ENCODE measurements around the gene PEX1. TPM values are rescaled to one million over a fixed set of nuclear protein-coding genes. Genes with fewer than 3 reads are reported as not detected.

PEX1 gene
- total and polyA plus RNA-seq, 2 donors (not counting 3 experiments of a cell fraction or from before 2014, with no cell fraction given), result 8.4 to 11.7 TPM

GRCh38 chr7:92528958-92529264 is 591 bp upstream of the PEX1 start:
- no peaks in the 10 kb centered on the region for H3K27me3 ChIP-seq (ENCODE audit: control insufficient read depth in 2 of 2, insufficient read depth in 2 of 2, low read length in 2 of 2)

More at GRCh38 chr7:92528958-92529264, 591 bp upstream of the PEX1 start:
- Histone ChIP-seq H3K27ac (ENCODE audit: insufficient read depth, low read depth, low read length) (peak overlapping the region; percentile 91), H3K4me3 (replicated peaks in 1 of 3; ENCODE audit: insufficient read depth in 1 of 3, low read depth in 1 of 3, low read length in 3 of 3) (peak overlapping the region; percentile 74 to 95 (median 91)), H3K9me3 (replicated peaks; ENCODE audit: control insufficient read depth, insufficient read depth, low read length) (no peaks in the 10 kb centered on the region), H2AFZ (ENCODE audit: low read depth, low read length) (peak overlapping the region; percentile 94), H3K9me1 (replicated peaks; ENCODE audit: control insufficient read depth, extremely low read depth, insufficient read depth, low read length) (no peaks in the 10 kb centered on the region), H3K9ac (replicated peaks; ENCODE audit: extremely low read depth, insufficient read depth, low read length) (peak overlapping the region; percentile 95), H3K79me2 (ENCODE audit: control insufficient read depth, insufficient read depth, low read length) (peaks cover 12% of the 10 kb centered on the region), H3K36me3 (ENCODE audit: control insufficient read depth in 2 of 2, extremely low read depth in 1 of 2, insufficient read depth in 2 of 2, low read length in 2 of 2) (peaks cover 2 to 11% of the 10 kb centered on the region in 2 experiments), H4K20me1 (replicated peaks; ENCODE audit: control insufficient read depth, extremely low read depth, insufficient read depth, low read length) (no peaks in the 10 kb centered on the region), H3K4me1 (ENCODE audit: control insufficient read depth, extremely low read depth, insufficient read depth, low read length) (peaks cover 15% of the 10 kb centered on the region), H3K4me2 (ENCODE audit: insufficient read depth, low read length) (peak overlapping the region; percentile 88)
- no peak for FAIRE-seq
- POLR2A ChIA-PET, result interaction anchor here (0.6 to 1.1 kb wide), 7 partner anchors 11 to 740 kb away, joined by 3 to 7 read pairs (median 3); no protein-coding TSS in a partner anchor
- TF ChIP-seq EZH2 (IDR thresholded peaks at IDR 0.05; ENCODE audit: borderline replicate concordance, low read depth, low read length, severe bottlenecking) (no peak), POLR2A (IDR thresholded peaks at IDR 0.05; ENCODE audit: low read depth, low read length) (no peak), POLR2AphosphoS5 (IDR thresholded peaks at IDR 0.05; ENCODE audit: insufficient read depth, low read depth, low read length) (no peak), MYC (IDR thresholded peaks at IDR 0.05; ENCODE audit: low read depth, low read length) (no peak), MAX (IDR thresholded peaks at IDR 0.05; ENCODE audit: insufficient read depth, insufficient read length) (no peak), JUN (IDR thresholded peaks at IDR 0.05; ENCODE audit: borderline replicate concordance, insufficient read depth, insufficient read length, low read depth) (no peak), CTCF (IDR thresholded peaks at IDR 0.05; ENCODE audit: extremely low read depth in 1 of 2, insufficient read depth in 1 of 2, low read depth in 1 of 2, low read length in 2 of 2) (no peak), FOS (IDR thresholded peaks at IDR 0.05; ENCODE audit: borderline replicate concordance, insufficient read depth, low read length) (no peak), GATA2 (IDR thresholded peaks at IDR 0.05; ENCODE audit: insufficient read depth, insufficient read length, low read depth, low read length) (no peak)
- TSS peak; percentile 76 for BruUV-seq (replicated peaks)
- intact Hi-C loops (cut with micrococcal nuclease) (loop anchor here (1.0 to 5.0 kb wide), 7 partner anchors 61 to 704 kb away; partner anchors contain the start of genes ANKIB1, CDK6, FAM133B and KRIT1), dilution Hi-C loops (cut with MboI; ENCODE audit: extremely low pct_ligation_motif_present, low sequenced_read_pairs) (no loop called here)
- CTCF ChIA-PET, result interaction anchor here (0.5 to 1.6 kb wide), 21 partner anchors 10 to 699 kb away, joined by 3 to 13 read pairs (median 4); partner anchors contain the start of genes FAM133B, GATAD1 and MTERF1
- no peak for DNase-seq (ENCODE audit: low read depth, low spot score)
